ENCODE results near the gene SYCP2. TPM values are rescaled to one million over a fixed set of nuclear protein-coding genes. Genes with fewer than 3 reads are reported as not detected.

SYCP2 gene
- polyA plus RNA-seq, 3 donors: 0.28 to 1.2 (median 0.30) TPM

DNA sequence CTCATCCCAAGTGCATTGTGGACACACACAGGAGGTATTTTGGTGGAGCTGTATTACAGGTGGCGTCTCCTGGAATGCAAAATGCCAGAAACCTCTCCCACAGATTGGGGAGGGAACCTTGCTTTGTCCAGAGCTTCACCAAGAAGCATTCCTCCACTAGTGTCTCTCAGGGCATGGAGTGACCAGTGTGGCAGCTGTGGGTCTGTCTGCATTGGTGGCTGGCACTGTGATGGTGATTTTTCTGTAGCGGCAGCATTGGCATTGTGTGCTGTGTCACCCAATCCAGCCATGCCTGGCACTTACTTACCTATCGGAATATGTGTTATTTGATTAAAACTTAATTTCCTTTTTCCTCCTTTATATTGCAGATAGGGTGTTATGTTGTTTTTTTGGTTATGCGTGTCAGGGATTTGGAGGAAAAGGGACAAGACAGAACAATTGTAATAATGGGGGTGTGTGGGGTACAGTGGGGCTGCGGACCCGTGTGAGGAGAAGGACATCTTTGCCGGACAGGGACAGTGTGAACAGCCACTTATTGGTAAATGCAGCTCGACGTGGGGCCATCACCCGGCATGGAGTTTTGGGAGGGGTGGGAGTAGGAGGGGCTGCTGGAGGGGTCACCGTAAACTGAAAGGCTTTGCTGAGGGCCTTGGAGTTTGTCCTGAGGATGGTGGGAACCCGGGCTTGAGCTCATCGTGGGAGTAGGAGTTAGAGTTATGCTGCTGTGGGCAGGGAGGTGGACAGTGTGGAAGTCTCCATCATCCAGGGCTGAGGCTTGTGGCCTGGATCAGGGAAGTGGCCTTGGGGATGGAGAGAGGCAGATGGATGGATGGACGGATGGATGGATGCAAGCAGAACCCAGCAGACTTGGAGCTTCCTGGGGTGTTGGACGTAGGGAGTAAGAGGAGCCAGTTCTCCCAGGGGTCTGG is 105.0 kb downstream of the SYCP2 start:
- no peak overlapping the region for H2AFZ ChIP-seq (ENCODE audit: insufficient read depth, low read depth, low read length, poor library complexity, severe bottlenecking)
- H3K4me2 ChIP-seq (replicated peaks; ENCODE audit: extremely low read depth, low read length, poor library complexity, severe bottlenecking): no peak overlapping the region
- H3K9ac ChIP-seq (ENCODE audit: insufficient read depth, low read length, poor library complexity, severe bottlenecking): no peak overlapping the region
- no peaks in the 10 kb centered on the region for H3K4me1 ChIP-seq (ENCODE audit: control insufficient read depth in 1 of 2, insufficient read depth in 2 of 2, low read length in 2 of 2)
- H3K9me3 ChIP-seq (replicated peaks in 1 of 2; ENCODE audit: control insufficient read depth in 1 of 2, insufficient read depth in 1 of 2, low read length in 2 of 2): no peaks in the 10 kb centered on the region
- H3K36me3 ChIP-seq (replicated peaks in 1 of 2; ENCODE audit: control insufficient read depth in 1 of 2, insufficient read depth in 2 of 2, low read length in 2 of 2): no peaks in the 10 kb centered on the region
- H3K27ac Mint-ChIP-seq: no peak overlapping the region
- no peak overlapping the region for H3K4me3 Mint-ChIP-seq
- no peak overlapping the region for H3K27ac ChIP-seq (ENCODE audit: low read depth in 1 of 2, low read length in 2 of 2)
- no peaks in the 10 kb centered on the region for H4K20me1 ChIP-seq (ENCODE audit: insufficient read depth, low read length)
- peaks cover 0 to 1% (median 0%) of the 10 kb centered on the region in 7 donors for H3K9me3 Mint-ChIP-seq
- DNase-seq: no peak
- no peaks in the 10 kb centered on the region for H3K36me3 Mint-ChIP-seq
- intact Hi-C loops (cut with micrococcal nuclease): no loop called here
- H3K4me1 Mint-ChIP-seq: peaks cover 2% of the 10 kb centered on the region
- H3K79me2 ChIP-seq (ENCODE audit: insufficient read depth, low read length): no peaks in the 10 kb centered on the region
- H3K4me3 ChIP-seq (replicated peaks in 1 of 3; ENCODE audit: low read depth in 2 of 3, low read length in 3 of 3): no peak overlapping the region
- H3K27me3 Mint-ChIP-seq (ENCODE audit: low read depth in 3 of 3): peaks cover 3 to 6% (median 3%) of the 10 kb centered on the region in 3 donors
- TF ChIP-seq, protein P1, sequence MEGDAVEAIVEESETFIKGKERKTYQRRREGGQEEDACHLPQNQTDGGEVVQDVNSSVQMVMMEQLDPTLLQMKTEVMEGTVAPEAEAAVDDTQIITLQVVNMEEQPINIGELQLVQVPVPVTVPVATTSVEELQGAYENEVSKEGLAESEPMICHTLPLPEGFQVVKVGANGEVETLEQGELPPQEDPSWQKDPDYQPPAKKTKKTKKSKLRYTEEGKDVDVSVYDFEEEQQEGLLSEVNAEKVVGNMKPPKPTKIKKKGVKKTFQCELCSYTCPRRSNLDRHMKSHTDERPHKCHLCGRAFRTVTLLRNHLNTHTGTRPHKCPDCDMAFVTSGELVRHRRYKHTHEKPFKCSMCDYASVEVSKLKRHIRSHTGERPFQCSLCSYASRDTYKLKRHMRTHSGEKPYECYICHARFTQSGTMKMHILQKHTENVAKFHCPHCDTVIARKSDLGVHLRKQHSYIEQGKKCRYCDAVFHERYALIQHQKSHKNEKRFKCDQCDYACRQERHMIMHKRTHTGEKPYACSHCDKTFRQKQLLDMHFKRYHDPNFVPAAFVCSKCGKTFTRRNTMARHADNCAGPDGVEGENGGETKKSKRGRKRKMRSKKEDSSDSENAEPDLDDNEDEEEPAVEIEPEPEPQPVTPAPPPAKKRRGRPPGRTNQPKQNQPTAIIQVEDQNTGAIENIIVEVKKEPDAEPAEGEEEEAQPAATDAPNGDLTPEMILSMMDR (IDR thresholded peaks at IDR 0.05): no peak
- H3K27me3 ChIP-seq (ENCODE audit: control insufficient read depth in 2 of 2, insufficient read depth in 2 of 2, low read length in 2 of 2): no peaks in the 10 kb centered on the region
- WGBS (ENCODE audit: insufficient coverage): 86% methylated on average over 12 of the region's 15 CpGs

DNA sequence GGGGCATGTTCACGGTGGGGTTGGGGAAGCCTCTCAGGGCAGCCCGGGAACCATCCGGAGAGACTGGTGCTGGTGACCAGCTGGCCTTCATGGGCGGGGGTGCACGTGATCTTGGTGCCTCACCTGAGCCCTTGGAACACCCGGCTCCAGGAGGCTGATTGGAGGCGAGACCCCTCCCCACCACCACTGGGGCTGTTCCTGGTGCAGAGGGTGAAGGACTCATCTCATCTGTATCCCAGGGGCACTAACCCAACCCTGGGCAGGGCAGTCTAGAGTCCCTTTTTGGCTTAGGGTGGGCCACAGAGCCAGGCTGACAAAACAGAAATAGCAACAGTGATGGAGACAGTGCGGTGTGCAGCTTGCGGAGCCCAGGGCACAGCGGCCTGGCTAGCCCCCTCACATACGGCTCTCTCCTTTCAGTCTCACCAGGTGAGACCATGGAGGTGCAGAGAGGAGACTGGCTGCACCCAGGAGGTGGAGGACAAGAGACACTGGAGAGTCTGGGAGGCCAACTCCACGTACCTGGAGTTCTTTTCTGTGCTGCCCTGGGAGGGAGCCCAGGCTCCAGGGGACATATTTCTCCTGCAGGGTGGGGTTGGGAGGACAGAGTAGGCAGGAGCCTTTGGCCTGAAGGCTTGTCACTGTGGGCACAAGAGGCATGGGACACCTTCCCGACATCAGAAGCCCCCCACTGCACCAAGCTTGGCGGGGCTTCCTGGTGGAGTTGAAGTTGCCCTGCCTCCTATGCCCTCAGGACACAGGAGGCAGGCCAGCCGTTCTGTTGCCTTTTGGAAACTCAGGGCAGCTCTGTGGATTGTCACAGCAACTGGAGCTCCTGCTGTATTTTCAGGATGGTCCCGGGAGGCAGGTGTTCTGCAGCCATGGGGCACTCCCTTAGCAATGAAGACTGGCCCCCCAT is 106.0 kb downstream of the SYCP2 start:
- WGBS (ENCODE audit: insufficient coverage): 85% methylated on average over 9 of the region's 16 CpGs

More for the DNA sequence above, 106.0 kb downstream of the SYCP2 start:
- Mint-ChIP-seq H3K4me3 (no peak overlapping the region), H3K9me3 (peaks cover 0 to 1% (median 0%) of the 10 kb centered on the region in 7 donors), H3K4me1 (peaks cover 2% of the 10 kb centered on the region), H3K27ac (no peak overlapping the region), H3K36me3 (no peaks in the 10 kb centered on the region), H3K27me3 (ENCODE audit: low read depth in 3 of 3) (peaks cover 0 to 3% (median 3%) of the 10 kb centered on the region in 3 donors)
- Histone ChIP-seq H3K36me3 (replicated peaks in 1 of 2; ENCODE audit: control insufficient read depth in 1 of 2, insufficient read depth in 2 of 2, low read length in 2 of 2) (no peaks in the 10 kb centered on the region), H3K4me3 (replicated peaks in 1 of 3; ENCODE audit: low read depth in 2 of 3, low read length in 3 of 3) (no peak overlapping the region), H3K9me3 (replicated peaks in 1 of 2; ENCODE audit: control insufficient read depth in 1 of 2, insufficient read depth in 1 of 2, low read length in 2 of 2) (no peaks in the 10 kb centered on the region), H3K79me2 (ENCODE audit: insufficient read depth, low read length) (no peaks in the 10 kb centered on the region), H4K20me1 (ENCODE audit: insufficient read depth, low read length) (no peaks in the 10 kb centered on the region), H2AFZ (ENCODE audit: insufficient read depth, low read depth, low read length, poor library complexity, severe bottlenecking) (no peak overlapping the region), H3K4me1 (ENCODE audit: control insufficient read depth in 1 of 2, insufficient read depth in 2 of 2, low read length in 2 of 2) (no peaks in the 10 kb centered on the region), H3K9ac (ENCODE audit: insufficient read depth, low read length, poor library complexity, severe bottlenecking) (no peak overlapping the region), H3K27ac (ENCODE audit: low read depth in 1 of 2, low read length in 2 of 2) (no peak overlapping the region), H3K4me2 (replicated peaks; ENCODE audit: extremely low read depth, low read length, poor library complexity, severe bottlenecking) (no peak overlapping the region), H3K27me3 (ENCODE audit: control insufficient read depth in 2 of 2, insufficient read depth in 2 of 2, low read length in 2 of 2) (no peaks in the 10 kb centered on the region)
- TF ChIP-seq, protein P1 (IDR thresholded peaks at IDR 0.05): no peak
- no peak for DNase-seq
- intact Hi-C loops (cut with micrococcal nuclease): no loop called here

Measured in CD14-positive monocyte (primary cell).